Brain microvascular endothelial cell (primary cell): ENCODE measurements around the gene SERPINI1.

Experiments used
- DNase-seq: peaks from one replicate; pipeline ENCODE4 v3.0.0-alpha.2; 2020
- H3K27ac ChIP-seq: fragments of 250-450 bp; sonication (Bioruptor Pico); 2 replicates; pipeline ENCODE4 v1.5.1; 2020; ENCODE audit warnings: mild to moderate bottlenecking, moderate library complexity
- H3K27me3 ChIP-seq: fragments of 250-450 bp; sonication (Bioruptor Pico); replicated peaks from 2 replicates; pipeline ENCODE4 v1.5.1; 2020; ENCODE audit warnings: mild to moderate bottlenecking
- H3K36me3 ChIP-seq: fragments of 250-450 bp; sonication (Bioruptor Pico); replicated peaks from 2 replicates; pipeline ENCODE4 v1.5.1; 2020; ENCODE audit warnings: mild to moderate bottlenecking
- H3K4me3 ChIP-seq: 2 replicates; pipeline ENCODE4 v1.5.1; 2011; ENCODE audit warnings: low read depth, mild to moderate bottlenecking, control low read depth, low read length, moderate library complexity
- CTCF ChIP-seq: IDR thresholded peaks from 2 replicates; pipeline ENCODE4 v1.5.1; 2011; ENCODE audit warnings: low read depth, mild to moderate bottlenecking, moderate library complexity, low read length, control low read depth, inconsistent platforms; ENCODE audit errors: missing control alignments
- in situ Hi-C: cut with HindIII; loops from 2 replicates; pipeline ENCODE4 v1.10.0; 2017; ENCODE audit warnings: low sequenced_read_pairs, low pct_ligation_motif_present

The SERPINI1 gene

GRCh38 chr3:167835359-167835758 is 99.8 kb downstream of the SERPINI1 start:
- in situ Hi-C loops, result no loop called here
- H3K27ac ChIP-seq, result no peak overlapping the region
- H3K36me3 ChIP-seq, result no peaks in the 10 kb centered on the region
- no peak for TF ChIP-seq CTCF
- no peak overlapping the region for H3K4me3 ChIP-seq
- H3K27me3 ChIP-seq, result no peaks in the 10 kb centered on the region
- no peak for DNase-seq

GRCh38 chr3:167835953-167836352 is 100.4 kb downstream of the SERPINI1 start:
- Histone ChIP-seq H3K36me3 (no peaks in the 10 kb centered on the region), H3K4me3 (no peak overlapping the region), H3K27ac (no peak overlapping the region), H3K27me3 (no peaks in the 10 kb centered on the region)
- in situ Hi-C loops, result no loop called here
- no peak for TF ChIP-seq CTCF
- DNase-seq, result no peak

GRCh38 chr3:167837466-167837865 is 101.9 kb downstream of the SERPINI1 start:
- H3K36me3 ChIP-seq, result no peaks in the 10 kb centered on the region
- in situ Hi-C loops, result no loop called here
- no peak overlapping the region for H3K27ac ChIP-seq
- H3K27me3 ChIP-seq, result no peaks in the 10 kb centered on the region
- no peak for DNase-seq
- no peak for TF ChIP-seq CTCF
- H3K4me3 ChIP-seq, result no peak overlapping the region

GRCh38 chr3:167839460-167840134 is 104.1 kb downstream of the SERPINI1 start:
- no peaks in the 10 kb centered on the region for H3K27me3 ChIP-seq
- H3K4me3 ChIP-seq, result no peak overlapping the region
- no peak for TF ChIP-seq CTCF
- in situ Hi-C loops, result no loop called here
- no peaks in the 10 kb centered on the region for H3K36me3 ChIP-seq
- DNase-seq, result no peak
- H3K27ac ChIP-seq, result no peak overlapping the region

- no peak for TF ChIP-seq CTCF
- in situ Hi-C loops, result no loop called here
- H3K27me3 ChIP-seq, result no peaks in the 10 kb centered on the region
- no peak overlapping the region for H3K4me3 ChIP-seq
- no peak for DNase-seq
- no peaks in the 10 kb centered on the region for H3K36me3 ChIP-seq
- no peak overlapping the region for H3K27ac ChIP-seq
Observed at GRCh38 chr3:167840247-167840646, 104.7 kb downstream of the SERPINI1 start.

GRCh38 chr3:167843481-167843880 is 108.0 kb downstream of the SERPINI1 start:
- in situ Hi-C loops, result no loop called here
- TF ChIP-seq CTCF, result no peak
- no peak for DNase-seq
- no peaks in the 10 kb centered on the region for H3K36me3 ChIP-seq
- no peak overlapping the region for H3K27ac ChIP-seq
- H3K4me3 ChIP-seq, result no peak overlapping the region
- H3K27me3 ChIP-seq, result no peaks in the 10 kb centered on the region
